Right lobe of liver (tissue), 6 donors: Measurements from ENCODE around the gene ERC1. TPM values are rescaled to one million over a fixed set of nuclear protein-coding genes. Genes with fewer than 3 reads are reported as not detected.
A peak's percentile ranks its signal among the peaks of the same experiment; 100 is the strongest.

Experiments
- ATAC-seq, 4 donors: fragments of 200-7000 bp; cut with Tn5 transposase; one replicate each; pipeline ENCODE4 v1.9.1; 2020; ENCODE audit warnings: mild to moderate bottlenecking in 4 of 4, moderate library complexity in 4 of 4
- DNase-seq, 3 donors: peaks; one replicate each; pipeline ENCODE4 v3.0.0-alpha.2; 2020
- H3K27ac ChIP-seq, 3 donors: fragments of 200-600 bp; one replicate each; pipeline ENCODE4 v1.8.0; 2022
- H3K27me3 ChIP-seq, 2 donors: fragments of 200-600 bp; one replicate each; pipeline ENCODE4 v1.8.0; 2022
- H3K36me3 ChIP-seq, 4 donors: fragments of 200-600 bp; sonication (generic) in 1 of 4; one replicate each; pipeline versions ENCODE4 v1.5.1 to v1.8.0; 2017 to 2022; ENCODE audit warnings: control low read depth in 1 of 4
- H3K4me1 ChIP-seq, 4 donors: fragments of 200-600 bp; sonication (generic) in 1 of 4; one replicate each; pipeline versions ENCODE4 v1.5.1 to v1.8.0; 2017 to 2022; ENCODE audit warnings: control low read depth in 1 of 4
- H3K4me3 ChIP-seq, 3 donors: fragments of 200-600 bp; one replicate each; pipeline ENCODE4 v1.8.0; 2022
- H3K9me3 ChIP-seq, 4 donors: fragments of 200-600 bp; sonication (generic) in 1 of 4; one replicate each; pipeline versions ENCODE4 v1.5.1 to v1.8.0; 2017 to 2022; ENCODE audit warnings: control low read depth in 1 of 4
- CTCF ChIP-seq, 4 donors: fragments of 200-600 bp in 3 of 4; fragments of 450-650 bp in 1 of 4; IDR thresholded peaks; one replicate each; pipeline versions ENCODE4 v1.5.1 to v1.8.0; 2016 to 2022; ENCODE audit warnings: antibody characterized with exemption in 4 of 4, mild to moderate bottlenecking in 2 of 4
- POLR2A ChIP-seq: fragments of 450-650 bp; IDR thresholded peaks from one replicate; pipeline ENCODE4 v1.6.1; 2017; ENCODE audit warnings: antibody characterized with exemption, mild to moderate bottlenecking
- WGBS: methylation state at CpG from one replicate; pipeline ENCODE4 v1.1.6; 2018; ENCODE audit warnings: low coverage, low lambda C conversion rate; ENCODE audit not compliant: insufficient coverage; ENCODE audit errors: missing lambda C conversion rate; 5-methylcytosine and 5-hydroxymethylcytosine counted together
- intact Hi-C, 2 donors: fragments of 100-400 bp; cut with DNase I; formaldehyde crosslinking; loops; one replicate each; pipeline versions ENCODE4 v1.11.2 to v1.14.1; 2022
- total RNA-seq, 6 experiments: library from RNA; depleted of rRNA in 2 of 6; stranded (reverse); fragments of >200 nt in 2 of 6; fragmentation: NEBNext Ultra II Directional in 3 of 6; extraction: Animal tissue kit (Norgen Biotek cat#: 25700) in 3 of 6; gene quantifications; one replicate each; pipeline versions ENCODE4 v1.1.0 to v1.2.4, GENCODE V29; 2016 to 2023
- donor health status: DM: no; HTN: yes; CAD: no.
- donor health status: DM: no; HTN: no; CAD: no.
- donor health status: DM: no; HTN: no; CAD: no.
- donor health status: DM: no; HTN: yes; CAD: no.
- donor health status: DM: no; HTN: yes; CAD: no.

The ERC1 gene
- total RNA-seq, 6 experiments from 2014 or later, result 24.8 to 30.8 (median 28.6) TPM

- H3K4me1 ChIP-seq, result no peaks in the 10 kb centered on the region
- no peaks in the 10 kb centered on the region for H3K36me3 ChIP-seq
- no peak overlapping the region for H3K27ac ChIP-seq
- intact Hi-C loops, result no loop called here
- H3K9me3 ChIP-seq, result no peaks in the 10 kb centered on the region
- DNase-seq, result no peak
- no peak for TF ChIP-seq CTCF (IDR thresholded peaks at IDR 0.05)
- no peak for TF ChIP-seq POLR2A
- WGBS, result 64% methylated on average over 1 of the region's 1 CpG
- no peak overlapping the region for H3K4me3 ChIP-seq
- ATAC-seq, result no peak
- H3K27me3 ChIP-seq, result no peaks in the 10 kb centered on the region
These were observed 334.6 kb downstream of the ERC1 start for GRCh38 chr12:1325666-1326065.

- Histone ChIP-seq H3K27me3 (no peaks in the 10 kb centered on the region), H3K27ac (no peak overlapping the region), H3K4me1 (no peaks in the 10 kb centered on the region), H3K9me3 (no peaks in the 10 kb centered on the region), H3K4me3 (no peak overlapping the region), H3K36me3 (no peaks in the 10 kb centered on the region)
- no peak for DNase-seq
- 90% methylated on average over 2 of the region's 2 CpGs for WGBS
- intact Hi-C loops, result no loop called here
- TF ChIP-seq CTCF (IDR thresholded peaks at IDR 0.05) (no peak), POLR2A (no peak)
- ATAC-seq, result no peak
These were observed 335.2 kb downstream of the ERC1 start for GRCh38 chr12:1326258-1326657.

DNA sequence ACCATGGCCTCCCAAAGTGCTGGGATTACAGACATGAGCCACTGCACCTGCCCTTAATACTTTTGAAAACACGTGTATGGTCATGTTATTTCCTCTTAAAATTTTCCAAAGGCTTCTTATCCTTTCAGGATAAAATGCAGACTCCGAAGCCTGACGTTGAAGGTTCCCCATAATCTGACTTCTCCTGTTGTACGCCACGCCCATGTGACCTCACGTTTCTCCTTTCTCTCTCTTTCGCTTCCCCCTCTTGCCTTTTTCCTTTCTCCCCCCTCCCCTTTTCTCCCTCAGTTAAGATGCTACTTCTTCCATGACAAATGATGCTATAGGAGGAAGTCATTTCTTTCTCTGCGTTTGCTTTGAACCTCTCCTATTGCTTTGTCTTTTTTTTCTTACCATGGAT is 337.4 kb downstream of the ERC1 start:
- Histone ChIP-seq H3K9me3 (no peaks in the 10 kb centered on the region), H3K4me1 (no peaks in the 10 kb centered on the region), H3K4me3 (no peak overlapping the region), H3K27ac (no peak overlapping the region), H3K27me3 (no peaks in the 10 kb centered on the region), H3K36me3 (no peaks in the 10 kb centered on the region)
- no peak for DNase-seq
- 77% methylated on average over 2 of the region's 8 CpGs for WGBS
- TF ChIP-seq POLR2A (no peak), CTCF (IDR thresholded peaks at IDR 0.05) (no peak)
- peak in 3 of 4 donors; percentile 37 to 55 (median 51) for ATAC-seq
- intact Hi-C loops, result no loop called here

GRCh38 chr12:1329784-1330476 is 338.9 kb downstream of the ERC1 start:
- intact Hi-C loops, result no loop called here
- Histone ChIP-seq H3K4me1 (no peaks in the 10 kb centered on the region), H3K36me3 (no peaks in the 10 kb centered on the region), H3K9me3 (no peaks in the 10 kb centered on the region), H3K4me3 (no peak overlapping the region), H3K27ac (no peak overlapping the region), H3K27me3 (no peaks in the 10 kb centered on the region)
- TF ChIP-seq CTCF (IDR thresholded peaks at IDR 0.05), result no peak
- no peak for TF ChIP-seq POLR2A
- ATAC-seq (no peak), DNase-seq (no peak)
- 86% methylated on average over 2 of the region's 2 CpGs for WGBS

GRCh38 chr12:1330477-1330827 is 339.4 kb downstream of the ERC1 start:
- H3K36me3 ChIP-seq, result no peaks in the 10 kb centered on the region
- no peak for DNase-seq
- H3K9me3 ChIP-seq, result no peaks in the 10 kb centered on the region
- no peak overlapping the region for H3K4me3 ChIP-seq
- no peak for ATAC-seq
- 80% methylated on average over 1 of the region's 1 CpG for WGBS
- no peaks in the 10 kb centered on the region for H3K27me3 ChIP-seq
- intact Hi-C loops, result no loop called here
- no peak for TF ChIP-seq CTCF (IDR thresholded peaks at IDR 0.05)
- TF ChIP-seq POLR2A, result no peak
- H3K27ac ChIP-seq, result no peak overlapping the region
- no peaks in the 10 kb centered on the region for H3K4me1 ChIP-seq
